Upper lobe of right lung (tissue), 1 donor: Measurements from ENCODE around the gene SLC9C1. TPM values are rescaled to one million over a fixed set of nuclear protein-coding genes. Genes with fewer than 3 reads are reported as not detected.

Experiments used
- ATAC-seq: fragments of 200-7000 bp; cut with Tn5 transposase; one replicate; pipeline ENCODE4 v1.9.1; 2020; ENCODE audit warnings: mild to moderate bottlenecking, moderate library complexity
- DNase-seq: peaks from one replicate; pipeline ENCODE4 v3.0.0-alpha.2; 2020
- H3K27ac ChIP-seq: fragments of 200-600 bp; one replicate; pipeline ENCODE4 v1.8.0; 2022
- H3K27me3 ChIP-seq: fragments of 200-600 bp; one replicate; pipeline ENCODE4 v1.8.0; 2022; ENCODE audit warnings: mild to moderate bottlenecking
- H3K36me3 ChIP-seq: fragments of 200-600 bp; one replicate; pipeline ENCODE4 v1.8.0; 2022
- H3K4me1 ChIP-seq: fragments of 200-600 bp; one replicate; pipeline ENCODE4 v1.8.0; 2022
- H3K4me3 ChIP-seq: fragments of 200-600 bp; one replicate; pipeline ENCODE4 v1.8.0; 2022; ENCODE audit warnings: mild to moderate bottlenecking
- H3K9me3 ChIP-seq: fragments of 200-600 bp; one replicate; pipeline ENCODE4 v1.8.0; 2022
- intact Hi-C: fragments of 100-400 bp; cut with DNase I; formaldehyde crosslinking; loops from one replicate; pipeline ENCODE4 v1.11.0; 2022
- total RNA-seq: library from RNA; stranded (reverse); fragmentation: NEBNext Ultra II Directional; extraction: Animal tissue kit (Norgen Biotek cat#: 25700); gene quantifications from one replicate; pipeline ENCODE4 v1.2.1, GENCODE V29; 2021
- TF ChIP-seq, protein P1 (sequence below): fragments of 200-600 bp; IDR thresholded peaks from one replicate; pipeline ENCODE4 v1.8.0; 2022; ENCODE audit warnings: antibody characterized with exemption
- donor health status: DM: no; HTN: yes; CAD: no; lungs with severe emphysema.

Gene SLC9C1
- total RNA-seq, 1 donor from 2014 or later, result not detected

DNA sequence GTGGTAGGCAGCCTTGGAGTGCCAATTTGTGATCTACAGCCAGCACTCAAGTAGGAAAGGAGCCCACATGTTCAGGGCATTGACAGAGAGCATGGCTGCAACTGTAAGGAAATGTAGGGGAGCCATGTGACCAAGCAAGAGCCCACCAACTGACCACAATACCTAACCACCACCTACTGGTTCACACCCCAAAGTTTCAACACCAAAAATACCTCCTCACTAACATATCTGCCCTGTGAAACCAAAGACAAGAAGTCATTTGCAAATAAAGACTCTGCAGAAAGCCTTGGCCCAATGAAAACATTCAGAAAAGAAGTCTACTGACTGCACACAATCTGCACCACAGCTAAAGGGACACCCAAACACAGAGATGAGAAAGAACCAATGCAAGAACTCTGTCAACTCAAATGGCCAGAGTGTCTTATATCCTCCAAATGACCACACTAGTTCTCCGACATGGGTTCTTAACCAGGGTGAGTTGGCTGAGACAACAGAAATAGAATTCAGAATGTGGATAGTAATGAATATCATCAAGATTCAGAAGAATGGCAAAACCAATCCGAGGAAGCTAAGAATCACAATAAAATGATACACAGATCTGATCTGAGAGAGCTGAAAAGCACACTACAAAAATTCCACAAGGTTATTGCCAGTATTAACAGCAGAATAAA is 40.6 kb downstream of the SLC9C1 start:
- no peak for ATAC-seq
- Histone ChIP-seq H3K4me1 (no peaks in the 10 kb centered on the region), H3K27me3 (no peaks in the 10 kb centered on the region), H3K27ac (no peak overlapping the region), H3K36me3 (no peaks in the 10 kb centered on the region), H3K4me3 (no peak overlapping the region), H3K9me3 (no peaks in the 10 kb centered on the region)
- TF ChIP-seq, protein P1, sequence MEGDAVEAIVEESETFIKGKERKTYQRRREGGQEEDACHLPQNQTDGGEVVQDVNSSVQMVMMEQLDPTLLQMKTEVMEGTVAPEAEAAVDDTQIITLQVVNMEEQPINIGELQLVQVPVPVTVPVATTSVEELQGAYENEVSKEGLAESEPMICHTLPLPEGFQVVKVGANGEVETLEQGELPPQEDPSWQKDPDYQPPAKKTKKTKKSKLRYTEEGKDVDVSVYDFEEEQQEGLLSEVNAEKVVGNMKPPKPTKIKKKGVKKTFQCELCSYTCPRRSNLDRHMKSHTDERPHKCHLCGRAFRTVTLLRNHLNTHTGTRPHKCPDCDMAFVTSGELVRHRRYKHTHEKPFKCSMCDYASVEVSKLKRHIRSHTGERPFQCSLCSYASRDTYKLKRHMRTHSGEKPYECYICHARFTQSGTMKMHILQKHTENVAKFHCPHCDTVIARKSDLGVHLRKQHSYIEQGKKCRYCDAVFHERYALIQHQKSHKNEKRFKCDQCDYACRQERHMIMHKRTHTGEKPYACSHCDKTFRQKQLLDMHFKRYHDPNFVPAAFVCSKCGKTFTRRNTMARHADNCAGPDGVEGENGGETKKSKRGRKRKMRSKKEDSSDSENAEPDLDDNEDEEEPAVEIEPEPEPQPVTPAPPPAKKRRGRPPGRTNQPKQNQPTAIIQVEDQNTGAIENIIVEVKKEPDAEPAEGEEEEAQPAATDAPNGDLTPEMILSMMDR, result no peak
- no peak for DNase-seq
- intact Hi-C loops, result no loop called here

DNA sequence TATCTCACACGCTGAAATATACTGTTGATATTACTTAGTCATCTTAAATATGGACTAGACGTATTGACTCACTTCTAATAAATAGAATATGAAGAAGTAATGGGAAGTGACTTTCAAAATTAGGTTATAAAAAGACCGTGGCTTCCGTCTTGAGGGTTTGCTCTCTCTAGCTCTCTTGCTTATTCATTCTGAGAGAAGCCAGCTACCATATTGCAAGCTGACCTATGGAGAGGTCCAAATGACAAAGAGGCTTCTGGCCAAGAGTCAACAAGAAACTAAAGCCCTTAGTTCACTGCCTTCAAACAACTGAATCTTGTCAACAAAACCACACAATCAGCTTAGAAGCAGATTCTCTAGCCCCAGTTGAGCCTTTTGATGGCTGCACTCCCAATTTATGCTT is 46.1 kb downstream of the SLC9C1 start:
- no peaks in the 10 kb centered on the region for H3K36me3 ChIP-seq
- intact Hi-C loops, result no loop called here
- DNase-seq, result no peak
- TF ChIP-seq, protein P1, result no peak
- ATAC-seq, result no peak
- H3K4me1 ChIP-seq, result no peaks in the 10 kb centered on the region
- no peaks in the 10 kb centered on the region for H3K9me3 ChIP-seq
- H3K27ac ChIP-seq, result no peak overlapping the region
- H3K4me3 ChIP-seq, result no peak overlapping the region
- no peaks in the 10 kb centered on the region for H3K27me3 ChIP-seq

DNA sequence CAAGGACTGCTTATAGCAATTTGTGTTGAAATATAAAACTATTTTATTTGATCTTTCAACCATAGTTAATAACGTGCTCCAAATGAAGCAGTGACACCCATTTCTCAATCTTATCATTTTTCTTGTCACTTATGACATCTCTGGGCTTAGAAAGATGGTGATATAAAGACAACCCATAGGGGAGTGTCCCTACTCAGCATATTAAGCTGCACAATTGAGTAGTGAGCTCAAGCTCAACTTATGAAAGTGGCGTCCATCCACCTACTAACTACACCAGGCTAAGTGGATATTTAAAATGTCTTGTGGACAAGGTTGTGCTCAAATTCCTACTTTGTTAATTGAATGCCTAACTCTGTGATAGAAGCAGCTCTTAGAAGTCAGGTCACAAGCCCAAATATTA is 46.7 kb downstream of the SLC9C1 start:
- no peak overlapping the region for H3K4me3 ChIP-seq
- H3K36me3 ChIP-seq, result no peaks in the 10 kb centered on the region
- H3K27me3 ChIP-seq, result no peaks in the 10 kb centered on the region
- ATAC-seq (no peak), DNase-seq (no peak)
- no peaks in the 10 kb centered on the region for H3K9me3 ChIP-seq
- TF ChIP-seq, protein P1, result no peak
- H3K4me1 ChIP-seq, result no peaks in the 10 kb centered on the region
- H3K27ac ChIP-seq, result no peak overlapping the region
- intact Hi-C loops, result no loop called here

DNA sequence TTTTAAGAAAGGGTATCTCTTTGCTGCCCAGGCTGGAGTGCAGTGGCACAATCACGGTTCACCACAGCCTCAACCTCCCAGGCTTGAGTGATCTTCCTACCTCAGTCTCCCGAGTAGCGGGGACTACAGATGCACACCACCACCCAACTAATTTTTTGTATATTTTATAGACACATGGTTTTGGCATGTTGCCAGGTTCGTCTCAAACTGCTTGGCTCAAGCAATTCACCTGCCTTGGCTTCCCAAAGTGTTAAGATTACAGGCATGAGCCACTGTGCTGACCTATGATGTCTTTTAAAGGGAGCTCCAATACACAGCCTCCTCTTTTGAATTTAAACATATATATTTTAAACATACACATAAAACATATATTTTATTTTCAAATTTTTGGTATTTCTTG is 60.9 kb downstream of the SLC9C1 start:
- ATAC-seq, result no peak
- no peaks in the 10 kb centered on the region for H3K36me3 ChIP-seq
- intact Hi-C loops, result no loop called here
- DNase-seq, result no peak
- H3K9me3 ChIP-seq, result no peaks in the 10 kb centered on the region
- no peak overlapping the region for H3K27ac ChIP-seq
- H3K4me1 ChIP-seq, result no peaks in the 10 kb centered on the region
- TF ChIP-seq, protein P1, result no peak
- no peak overlapping the region for H3K4me3 ChIP-seq
- H3K27me3 ChIP-seq, result no peaks in the 10 kb centered on the region

DNA sequence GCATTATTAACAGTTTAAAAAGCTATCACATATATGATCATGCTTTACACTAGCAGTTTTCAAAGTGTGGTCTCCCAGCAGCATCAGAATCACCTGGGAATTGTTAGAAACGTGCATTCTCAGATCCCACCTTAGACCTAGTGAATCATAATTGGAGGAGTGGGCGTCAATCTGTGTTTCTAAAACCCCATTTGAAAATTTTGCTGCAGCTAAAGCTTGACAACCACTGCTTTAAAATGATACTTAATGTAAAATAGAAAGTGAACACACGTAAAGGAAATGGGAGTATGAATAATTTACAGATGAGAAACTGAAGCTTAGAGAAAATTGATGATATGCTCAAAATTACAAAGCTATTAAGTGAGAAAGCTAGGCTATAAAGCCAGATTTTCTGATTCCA is 62.3 kb downstream of the SLC9C1 start:
- H3K36me3 ChIP-seq, result no peaks in the 10 kb centered on the region
- no peak overlapping the region for H3K4me3 ChIP-seq
- no peak for ATAC-seq
- DNase-seq, result no peak
- H3K9me3 ChIP-seq, result no peaks in the 10 kb centered on the region
- H3K27me3 ChIP-seq, result no peaks in the 10 kb centered on the region
- intact Hi-C loops, result no loop called here
- no peaks in the 10 kb centered on the region for H3K4me1 ChIP-seq
- TF ChIP-seq, protein P1, result no peak
- no peak overlapping the region for H3K27ac ChIP-seq

DNA sequence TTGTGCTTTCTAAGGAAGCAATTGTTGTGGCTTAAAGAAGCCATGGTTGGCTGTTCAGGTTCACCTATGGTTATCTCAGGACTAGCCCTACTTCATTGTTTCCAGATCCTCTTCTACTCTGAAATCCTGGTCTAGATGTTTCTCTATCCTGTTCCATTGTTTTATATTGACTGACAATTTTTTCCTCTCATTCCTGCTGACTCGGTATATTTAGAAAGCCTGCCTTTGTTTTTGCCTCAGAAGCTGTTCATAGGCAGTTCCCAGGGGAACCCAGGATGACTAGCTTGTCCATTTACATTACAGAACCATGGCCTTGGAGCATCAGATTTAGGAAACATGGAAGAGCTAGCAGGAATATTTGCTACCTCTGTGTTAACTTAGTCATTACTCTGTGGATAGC is 64.0 kb downstream of the SLC9C1 start:
- H3K27me3 ChIP-seq, result no peaks in the 10 kb centered on the region
- no peak for ATAC-seq
- no peak overlapping the region for H3K4me3 ChIP-seq
- no peaks in the 10 kb centered on the region for H3K4me1 ChIP-seq
- intact Hi-C loops, result no loop called here
- peaks cover 3% of the 10 kb centered on the region for H3K9me3 ChIP-seq
- TF ChIP-seq, protein P1, result no peak
- no peaks in the 10 kb centered on the region for H3K36me3 ChIP-seq
- no peak for DNase-seq
- no peak overlapping the region for H3K27ac ChIP-seq
